Hippocampal formation (tissue), 2 donors: ENCODE results near the gene ABHD17B.
"Not testable (repeated sequence)": the region's sequence is repeated elsewhere in the genome, so short reads cannot be mapped to it uniquely, and the experiment has no call there.

Source experiments
- DNase-seq, 2 donors: peaks; one replicate each; lab custom pipeline; 2025; lab: John Stamatoyannopoulos, UW

ABHD17B gene

GRCh38 chr9:71915495-71915894 lies 4.5 kb upstream of the ABHD17B start:
- no peak for DNase-seq

DNA sequence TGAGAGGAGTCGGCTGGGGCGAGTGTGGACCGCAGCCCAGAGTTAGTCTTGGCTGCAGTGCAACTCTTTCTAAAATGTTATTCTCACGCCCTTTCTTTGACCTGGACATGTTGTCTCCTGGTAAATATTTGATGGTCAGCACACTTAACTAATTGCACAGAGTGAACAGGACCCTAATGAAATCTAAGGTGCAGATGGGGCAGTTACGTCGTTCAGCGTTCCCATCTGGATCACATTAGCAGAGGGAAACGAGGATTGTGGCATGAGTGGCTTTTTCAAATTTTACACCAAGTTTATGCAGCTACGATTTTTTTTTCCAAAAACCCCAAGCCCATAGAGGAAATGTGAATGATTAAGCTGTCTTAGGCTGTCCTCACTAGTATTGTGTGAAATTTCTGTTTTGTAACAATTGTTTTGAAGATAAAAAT lies 929 bp upstream of the ABHD17B start:
- DNase-seq = no peak

GRCh38 chr9:71910650-71911060 lies 338 bp downstream of the ABHD17B start:
- no peak for DNase-seq

- DNase-seq = peak; percentile 48 to 61
Measured at GRCh38 chr9:71909887-71910649, 925 bp downstream of the ABHD17B start.

DNA sequence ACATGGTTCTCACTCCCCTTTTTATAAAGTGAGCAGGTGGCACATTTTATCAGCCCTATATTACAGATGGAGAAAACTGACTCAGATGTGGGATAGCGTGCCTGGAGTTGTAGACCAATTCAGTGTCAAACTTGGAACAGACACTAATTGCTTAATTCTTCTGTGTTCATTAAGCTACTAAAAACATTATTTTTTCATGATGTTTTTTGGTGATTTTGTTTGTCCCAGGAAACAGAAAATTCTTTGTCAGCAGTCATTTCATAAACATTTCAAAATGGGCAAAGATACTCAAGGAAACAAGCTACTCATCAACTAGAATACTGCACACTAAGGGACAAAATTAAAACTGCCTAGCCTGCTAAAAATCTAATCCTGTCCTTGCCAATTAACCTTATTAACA lies 2.2 kb downstream of the ABHD17B start:
- no peak for DNase-seq

- no peak for DNase-seq
Measured at GRCh38 chr9:71904076-71904475, 6.9 kb downstream of the ABHD17B start.

DNA sequence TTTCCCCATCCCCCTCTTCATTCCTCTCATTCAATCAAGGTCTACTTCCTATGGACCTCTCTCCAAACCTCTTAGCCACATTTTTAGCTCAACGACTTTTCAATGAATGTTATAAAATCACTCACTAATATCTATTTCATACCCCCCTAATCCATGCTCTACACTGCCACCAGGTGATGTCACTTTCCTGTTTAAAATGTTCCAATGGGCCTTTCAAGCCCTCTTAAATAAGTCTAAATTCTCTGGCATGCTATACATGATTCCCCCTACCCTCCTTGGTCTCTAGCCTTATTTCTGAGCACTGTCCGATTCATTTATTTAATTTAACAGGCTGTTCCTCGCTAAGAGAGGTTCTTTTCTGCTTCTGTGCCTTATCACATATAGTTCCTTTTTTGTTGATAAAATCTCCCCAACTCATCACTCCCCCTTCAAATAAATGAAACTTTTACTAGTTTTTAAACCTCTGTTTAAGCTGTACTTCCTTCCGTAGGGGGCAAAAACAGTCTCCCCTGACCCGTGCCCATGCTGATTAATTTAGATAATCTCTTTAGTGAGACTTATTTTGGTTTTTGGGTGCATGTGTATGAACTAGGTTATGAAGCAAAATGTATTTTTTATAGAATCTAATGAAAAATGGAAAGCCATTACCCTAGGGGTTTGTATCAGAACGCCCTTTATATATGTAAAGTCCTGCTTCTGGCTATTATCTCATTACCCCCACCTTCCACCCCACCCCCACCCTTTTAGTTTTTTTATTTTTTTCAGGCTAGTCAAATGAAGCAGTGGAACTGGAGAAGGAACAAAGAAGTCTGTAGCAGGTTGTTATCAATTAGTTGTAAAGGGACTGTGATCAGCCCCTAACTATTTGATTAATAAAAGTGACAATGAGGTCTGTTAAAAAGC lies 9.0 kb downstream of the ABHD17B start:
- no peak for DNase-seq

GRCh38 chr9:71898756-71899155 lies 12.2 kb downstream of the ABHD17B start:
- DNase-seq = not testable (repeated sequence)

DNA sequence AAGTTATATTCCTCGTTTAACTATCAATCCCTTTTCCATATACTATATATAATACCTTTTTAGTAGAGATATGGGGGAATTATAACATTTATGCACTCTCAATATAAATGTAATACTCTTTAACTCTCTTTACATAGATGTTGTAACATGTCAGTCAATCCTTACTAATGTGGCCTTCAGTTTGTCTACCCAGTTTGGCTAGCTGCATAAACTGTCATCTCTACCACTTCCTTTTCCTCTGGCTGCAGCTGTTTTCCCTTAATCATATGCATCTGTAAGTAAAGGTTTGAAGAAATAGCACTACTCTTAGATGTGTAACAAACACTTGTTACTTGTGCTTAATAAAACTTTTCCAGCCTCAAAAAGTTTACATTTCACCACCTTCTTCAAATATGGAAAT lies 13.4 kb downstream of the ABHD17B start:
- no peak for DNase-seq

DNA sequence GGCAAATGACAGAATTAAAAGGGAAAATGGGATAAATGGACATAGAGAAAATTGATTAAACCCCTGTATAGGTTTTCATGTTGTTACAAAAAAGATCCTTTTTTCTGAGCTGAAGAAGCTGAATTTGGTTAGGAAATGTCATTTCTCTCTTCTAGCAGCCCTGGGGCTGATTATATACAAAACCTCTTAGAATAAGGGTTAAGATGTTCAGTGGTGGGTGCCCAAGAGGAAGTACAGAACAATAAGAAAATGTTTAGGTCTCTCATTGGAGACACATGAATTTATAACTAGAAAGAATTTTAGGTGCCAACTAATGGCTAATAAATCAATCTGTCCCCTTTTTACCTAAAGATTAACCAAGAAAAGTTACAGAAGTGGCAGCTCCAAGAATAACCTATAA lies 14.2 kb downstream of the ABHD17B start:
- no peak for DNase-seq

GRCh38 chr9:71895955-71896354 lies 15.0 kb downstream of the ABHD17B start:
- DNase-seq = no peak

- no peak for DNase-seq
Measured at GRCh38 chr9:71895117-71895516, 15.9 kb downstream of the ABHD17B start.

- DNase-seq = no peak
Measured at GRCh38 chr9:71891557-71892189, 19.3 kb downstream of the ABHD17B start.

DNA sequence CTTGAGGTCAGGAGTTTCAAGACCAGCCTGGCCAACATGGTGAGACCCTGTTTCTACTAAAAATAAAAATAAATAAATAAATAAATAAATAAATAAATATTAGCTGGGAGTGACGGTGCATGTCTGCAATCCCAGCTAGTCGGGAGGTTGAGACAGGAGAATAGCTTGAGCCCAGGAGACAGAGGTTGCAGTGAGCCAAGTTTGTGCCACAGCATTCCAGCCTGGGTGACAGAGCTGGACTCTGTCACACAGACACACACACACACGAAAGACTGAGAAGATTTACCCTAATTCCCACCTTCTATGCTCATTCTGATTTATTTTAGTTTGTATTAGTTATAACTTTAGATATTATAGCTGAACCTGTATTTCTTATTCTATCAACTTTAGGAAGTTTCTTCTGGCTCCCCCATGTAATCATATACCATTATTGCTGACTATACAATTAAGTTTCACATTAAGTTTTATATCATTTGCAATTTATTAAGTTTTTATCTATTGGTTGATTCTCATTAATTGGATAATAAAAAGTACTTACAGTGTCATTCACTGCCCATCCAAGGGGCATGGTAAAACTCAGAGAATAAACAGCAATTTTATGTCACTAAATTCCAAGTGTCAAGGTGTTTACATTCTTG lies 20.8 kb downstream of the ABHD17B start:
- DNase-seq = no peak

DNA sequence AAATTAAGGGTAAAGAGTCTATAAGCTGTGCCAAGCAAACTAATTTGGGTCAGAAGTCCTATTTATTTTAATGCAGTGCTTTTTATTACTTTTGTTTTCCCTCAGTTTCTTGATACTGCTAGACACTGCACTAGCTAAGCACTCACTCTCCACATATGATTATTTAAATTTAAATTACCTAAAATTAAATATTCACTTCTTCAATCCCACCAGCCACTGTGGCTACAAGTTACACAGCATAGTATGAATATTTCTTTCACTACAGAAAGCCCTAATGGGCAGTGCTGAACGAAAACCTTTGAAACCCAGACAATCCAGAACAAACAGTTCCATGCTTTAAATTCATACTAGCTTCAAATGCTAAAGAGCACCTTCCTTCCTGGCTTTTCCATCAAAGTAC lies 23.6 kb downstream of the ABHD17B start:
- no peak for DNase-seq

GRCh38 chr9:71886541-71886940 lies 24.5 kb downstream of the ABHD17B start:
- no peak for DNase-seq

DNA sequence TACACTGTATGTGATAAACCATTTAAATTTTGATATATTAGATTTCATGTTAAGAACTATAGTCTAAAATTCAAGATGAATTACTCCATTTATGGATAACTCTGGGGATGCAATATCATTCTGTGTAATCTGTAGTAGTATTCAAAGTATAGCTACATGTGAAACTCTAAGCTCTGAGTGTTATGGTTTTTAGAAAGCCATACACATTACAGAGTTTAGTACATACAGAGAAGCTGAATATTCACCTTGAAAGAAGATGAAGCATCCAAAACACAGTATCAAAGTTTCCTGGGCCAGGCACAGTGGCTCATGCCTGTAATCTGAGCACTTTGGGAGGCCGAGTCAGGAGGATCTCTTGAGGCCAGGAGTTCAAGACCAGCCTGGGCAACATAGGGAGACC lies 25.0 kb downstream of the ABHD17B start:
- no peak for DNase-seq

DNA sequence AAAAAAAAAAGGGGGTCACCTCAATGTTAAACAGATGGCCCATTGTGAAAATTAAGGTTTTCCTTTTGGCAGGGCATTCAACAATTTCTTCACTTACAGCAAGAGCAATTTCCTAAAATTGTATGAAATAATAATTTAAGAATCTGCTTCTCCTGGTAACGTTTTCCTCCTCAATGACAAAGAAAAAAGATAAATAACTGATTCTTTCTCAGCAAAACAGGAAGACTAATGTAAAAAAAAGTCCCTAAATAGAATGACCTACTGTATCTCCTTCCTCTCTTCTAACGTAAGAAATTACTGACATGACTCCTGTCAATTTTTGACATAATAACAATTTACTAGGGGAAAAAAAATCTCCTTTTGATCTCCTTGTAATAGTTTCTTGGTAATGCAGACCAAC lies 25.5 kb downstream of the ABHD17B start:
- no peak for DNase-seq

GRCh38 chr9:71884005-71884404 lies 27.0 kb downstream of the ABHD17B start:
- no peak for DNase-seq

- no peak for DNase-seq
Measured at GRCh38 chr9:71879644-71880174, 31.3 kb downstream of the ABHD17B start.

DNA sequence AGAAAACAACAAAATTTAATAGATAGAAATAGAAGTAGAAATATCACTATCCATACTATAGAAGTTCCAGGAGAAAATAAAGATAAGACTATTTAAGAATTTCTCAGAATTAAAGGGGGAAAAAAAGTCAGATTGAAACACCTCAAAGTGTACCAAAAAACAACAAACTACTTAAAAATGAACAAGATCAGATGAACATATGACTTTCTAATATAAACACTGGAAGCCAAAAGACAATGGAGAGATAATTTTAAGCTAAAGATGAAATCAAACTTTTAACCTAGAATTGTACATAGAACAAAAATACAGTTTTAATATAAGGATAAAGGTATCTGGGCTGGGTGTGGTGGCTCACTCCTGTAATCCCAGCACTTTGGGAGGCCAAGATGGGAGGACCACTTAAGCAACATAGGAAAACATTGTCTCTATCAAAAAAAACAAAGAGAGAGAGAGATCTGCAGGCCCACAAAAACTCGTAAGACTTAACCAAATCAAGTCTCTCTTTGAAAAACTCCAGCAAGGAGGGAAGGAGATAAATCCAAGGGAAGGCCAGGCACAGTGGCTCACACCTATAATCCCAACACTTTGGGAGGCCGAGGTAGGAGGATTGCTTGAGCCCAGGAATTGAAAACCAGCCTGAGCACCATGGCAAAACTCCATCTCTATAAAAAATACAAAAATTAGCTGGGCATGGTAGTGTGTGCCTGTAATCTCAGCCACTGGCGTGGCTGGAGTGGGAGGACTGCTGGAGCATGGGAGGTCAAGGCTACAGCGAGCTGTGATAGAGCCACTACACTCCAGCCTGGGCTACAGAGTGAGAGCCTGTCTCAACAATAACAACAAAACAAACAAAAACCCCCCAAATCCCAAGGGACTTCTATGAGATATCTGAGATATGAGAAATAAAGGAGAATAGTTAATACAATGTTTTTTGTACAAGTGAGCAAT lies 32.4 kb downstream of the ABHD17B start:
- DNase-seq = no peak
